ENCODE data around the gene SERPINB6. TPM values are rescaled to one million over a fixed set of nuclear protein-coding genes. Genes with fewer than 3 reads are reported as not detected.

Gene SERPINB6
- polyA plus RNA-seq, 1 donor (not counting 4 experiments of a cell fraction or from before 2014, with no cell fraction given), result 66.4 TPM

GRCh38 chr6:2952557-2953095, 18.7 kb downstream of the SERPINB6 start:
- H3K27ac ChIP-seq (ENCODE audit: control insufficient read depth, insufficient read depth, low read length), result no peak overlapping the region
- peaks cover 3% of the 10 kb centered on the region for H3K4me1 ChIP-seq (ENCODE audit: control insufficient read depth, extremely low read depth, insufficient read depth, low read length)
- TF ChIP-seq EZH2 (IDR thresholded peaks at IDR 0.05; ENCODE audit: low read length) (no peak), CTCF (optimal IDR thresholded peaks at IDR 0.05 in 1 of 3, IDR thresholded peaks at IDR 0.05 in 1 of 3, conservative IDR thresholded peaks at IDR 0.05 in 1 of 3; ENCODE audit: extremely low read depth in 1 of 3, insufficient read depth in 2 of 3, low read length in 3 of 3) (peak; percentile 77 to 98 (median 98))
- no peaks in the 10 kb centered on the region for H3K79me2 ChIP-seq (ENCODE audit: control insufficient read depth, insufficient read depth, low read length)
- DNase-seq (ENCODE audit: low read depth, low spot score), result peak; percentile 50
- H3K9me3 ChIP-seq (ENCODE audit: control insufficient read depth, low read depth, low read length), result no peaks in the 10 kb centered on the region
- H2AFZ ChIP-seq (ENCODE audit: control insufficient read depth, low read length), result peak overlapping the region; percentile 4
- H3K27me3 ChIP-seq (ENCODE audit: control insufficient read depth, extremely low read depth, insufficient read depth, low read length), result no peaks in the 10 kb centered on the region
- no peak overlapping the region for H3K9ac ChIP-seq (ENCODE audit: control insufficient read depth, extremely low read depth, insufficient read depth, low read length)
- H3K9me1 ChIP-seq (ENCODE audit: control insufficient read depth, extremely low read depth, insufficient read depth, low read length), result no peaks in the 10 kb centered on the region
- peak overlapping the region in 1 of 3 experiments; percentile 3 for H3K4me3 ChIP-seq (ENCODE audit: control insufficient read depth in 2 of 3, extremely low read depth in 1 of 3, insufficient read depth in 2 of 3, low read depth in 1 of 3, low read length in 3 of 3)
- dilution Hi-C loops (cut with MboI; ENCODE audit: extremely low pct_ligation_motif_present, low sequenced_read_pairs), result no loop called here
- peak; percentile 69 for FAIRE-seq
- peaks cover 5 to 15% of the 10 kb centered on the region in 2 experiments for H3K36me3 ChIP-seq (ENCODE audit: control insufficient read depth in 2 of 2, extremely low read depth in 1 of 2, insufficient read depth in 2 of 2, low read length in 2 of 2)
- peak overlapping the region; percentile 14 for H3K4me2 ChIP-seq (ENCODE audit: control insufficient read depth, extremely low read depth, insufficient read depth, low read depth, low read length)
- no peaks in the 10 kb centered on the region for H4K20me1 ChIP-seq (ENCODE audit: control insufficient read depth, extremely low read depth, insufficient read depth, low read length)

- FAIRE-seq (no peak), DNase-seq (ENCODE audit: low read depth, low spot score) (no peak)
- Histone ChIP-seq H3K4me1 (ENCODE audit: control insufficient read depth, extremely low read depth, insufficient read depth, low read length) (peaks cover 3% of the 10 kb centered on the region), H4K20me1 (ENCODE audit: control insufficient read depth, extremely low read depth, insufficient read depth, low read length) (no peaks in the 10 kb centered on the region), H3K9me1 (ENCODE audit: control insufficient read depth, extremely low read depth, insufficient read depth, low read length) (no peaks in the 10 kb centered on the region), H3K27ac (ENCODE audit: control insufficient read depth, insufficient read depth, low read length) (no peak overlapping the region), H3K4me2 (ENCODE audit: control insufficient read depth, extremely low read depth, insufficient read depth, low read depth, low read length) (no peak overlapping the region), H3K9ac (ENCODE audit: control insufficient read depth, extremely low read depth, insufficient read depth, low read length) (no peak overlapping the region), H3K9me3 (ENCODE audit: control insufficient read depth, low read depth, low read length) (no peaks in the 10 kb centered on the region), H2AFZ (ENCODE audit: control insufficient read depth, low read length) (no peak overlapping the region), H3K79me2 (ENCODE audit: control insufficient read depth, insufficient read depth, low read length) (no peaks in the 10 kb centered on the region), H3K36me3 (ENCODE audit: control insufficient read depth in 2 of 2, extremely low read depth in 1 of 2, insufficient read depth in 2 of 2, low read length in 2 of 2) (peaks cover 5 to 15% of the 10 kb centered on the region in 2 experiments), H3K4me3 (ENCODE audit: control insufficient read depth in 2 of 3, extremely low read depth in 1 of 3, insufficient read depth in 2 of 3, low read depth in 1 of 3, low read length in 3 of 3) (no peak overlapping the region), H3K27me3 (ENCODE audit: control insufficient read depth, extremely low read depth, insufficient read depth, low read length) (no peaks in the 10 kb centered on the region)
- TF ChIP-seq CTCF (optimal IDR thresholded peaks at IDR 0.05 in 1 of 3, IDR thresholded peaks at IDR 0.05 in 1 of 3, conservative IDR thresholded peaks at IDR 0.05 in 1 of 3; ENCODE audit: extremely low read depth in 1 of 3, insufficient read depth in 2 of 3, low read length in 3 of 3), result no peak
- no peak for TF ChIP-seq EZH2 (IDR thresholded peaks at IDR 0.05; ENCODE audit: low read length)
- dilution Hi-C loops (cut with MboI; ENCODE audit: extremely low pct_ligation_motif_present, low sequenced_read_pairs), result no loop called here
Measured at GRCh38 chr6:2951728-2952127, 19.6 kb downstream of the SERPINB6 start.
